GM12892 (cell line): Measurements from ENCODE around the gene NACC2.

Experiments used
- POLR2A ChIP-seq: IDR thresholded peaks from 2 replicates; pipeline ENCODE4 v1.6.1; 2011; ENCODE audit warnings: low read depth, low read length, control low read depth
- POLR2AphosphoS5 ChIP-seq: IDR thresholded peaks from 2 replicates; pipeline ENCODE4 v1.6.1; 2011; ENCODE audit warnings: low read depth, low read length, control low read depth
- TAF1 ChIP-seq: IDR thresholded peaks from 2 replicates; pipeline ENCODE4 v1.6.1; 2011; ENCODE audit warnings: low read depth, mild to moderate bottlenecking, control low read depth, low read length, borderline replicate concordance

- TF ChIP-seq POLR2A, result no peak
- TF ChIP-seq POLR2AphosphoS5, result no peak
- no peak for TF ChIP-seq TAF1
Observed at GRCh38 chr9:135965124-135965756, 129.8 kb downstream of the NACC2 start.
